GM19193 (cell line): ENCODE measurements around the gene RHBDD1.

ENCODE experiments used
- POLR2A ChIP-seq: IDR thresholded peaks from 4 replicates; pipeline ENCODE4 v1.6.1; 2011; ENCODE audit not compliant: insufficient read depth, insufficient read length; ENCODE audit errors: extremely low read depth

RHBDD1 gene

DNA sequence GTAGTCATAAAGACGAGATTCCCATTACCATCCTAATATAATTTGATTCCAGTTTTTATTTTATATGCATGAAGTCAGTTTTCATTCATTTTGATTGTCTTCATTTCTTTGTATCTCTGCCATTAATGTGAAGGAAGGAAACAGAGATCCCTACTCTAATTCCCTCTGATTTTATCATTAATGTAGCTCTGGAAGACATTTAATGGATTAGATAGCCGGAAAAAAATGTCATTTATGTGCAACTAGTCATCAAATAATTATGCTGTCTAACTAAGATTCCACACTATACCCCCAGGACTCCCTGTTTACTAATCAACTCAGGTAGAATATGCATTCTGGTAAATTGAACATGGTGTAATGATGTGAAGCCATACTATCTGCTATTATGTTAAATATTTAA, 19.9 kb downstream of the RHBDD1 start:
- no peak for TF ChIP-seq POLR2A

DNA sequence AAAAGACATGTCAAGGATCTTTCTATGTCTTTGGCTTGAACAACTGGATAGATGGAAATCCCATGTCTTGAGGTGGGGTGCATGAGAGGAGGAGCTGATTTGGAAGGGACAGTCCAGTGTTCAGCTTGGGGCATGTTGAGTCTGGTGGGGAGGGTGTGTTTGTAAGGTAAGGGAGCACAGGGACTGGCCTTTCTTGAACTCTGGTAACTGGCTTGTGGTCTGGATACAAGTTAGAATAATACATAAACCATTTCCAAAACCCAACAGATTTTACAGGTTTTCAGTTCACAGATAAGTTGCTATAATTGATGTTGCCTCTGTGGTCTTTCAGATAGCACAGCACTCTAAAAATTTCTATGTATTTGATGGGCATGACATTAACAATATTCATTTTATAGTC, 24.2 kb downstream of the RHBDD1 start:
- no peak for TF ChIP-seq POLR2A

DNA sequence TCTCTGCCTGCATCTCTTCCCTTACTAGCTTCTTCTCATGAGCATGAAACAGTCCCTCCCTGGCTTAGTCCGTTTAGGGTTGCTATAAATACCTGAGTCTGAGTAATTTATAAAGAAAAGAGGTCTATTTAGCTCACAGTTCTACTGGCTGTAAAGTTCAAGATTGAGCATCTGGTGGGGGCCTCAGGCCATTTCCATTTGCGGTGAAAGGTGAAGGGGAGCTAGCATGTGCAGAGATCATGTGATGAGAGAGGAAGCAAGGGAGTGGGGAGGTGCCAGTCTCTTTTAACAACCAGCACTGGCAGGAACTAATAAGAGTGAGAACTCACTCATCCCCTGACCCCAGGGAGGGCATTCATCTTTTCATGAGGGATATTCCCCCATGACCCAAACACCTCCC, 26.8 kb downstream of the RHBDD1 start:
- no peak for TF ChIP-seq POLR2A

DNA sequence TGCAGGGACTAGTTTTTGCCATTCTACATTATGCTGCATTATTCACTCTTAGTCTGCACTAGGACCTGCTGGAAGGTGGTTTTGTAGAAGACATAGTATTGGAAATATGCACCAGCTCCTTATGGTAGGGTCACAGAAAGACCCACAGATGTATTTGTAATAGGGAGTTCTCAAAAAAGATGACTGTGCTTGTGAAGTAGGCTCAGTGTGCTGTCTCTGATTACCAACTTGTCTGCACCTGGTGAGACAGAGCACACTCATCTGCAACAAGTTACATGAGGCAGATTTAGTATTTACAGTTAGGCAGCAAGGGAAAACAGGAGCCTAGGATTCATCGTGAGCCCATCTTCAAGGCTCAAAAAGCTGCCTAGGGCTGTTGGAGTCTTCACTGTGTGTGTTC, 29.4 kb downstream of the RHBDD1 start:
- TF ChIP-seq POLR2A: no peak

DNA sequence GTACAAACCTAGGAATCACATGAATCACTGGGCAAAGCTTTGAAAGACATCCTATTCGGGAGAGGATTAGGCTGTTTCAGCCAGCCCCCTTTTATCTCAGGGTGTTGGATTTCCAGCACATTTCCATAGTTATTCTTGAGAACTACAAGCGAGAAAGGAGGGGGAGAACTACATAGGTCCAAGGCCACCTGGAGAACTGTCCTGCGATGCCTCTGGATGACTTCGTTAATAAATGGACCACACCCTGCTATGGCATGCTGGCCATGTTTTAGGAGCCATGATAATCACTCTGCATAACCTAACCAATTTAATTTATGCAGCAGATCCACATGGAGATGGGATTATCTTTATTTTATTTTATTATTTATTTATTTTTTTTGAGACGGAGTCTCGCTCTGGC, 29.9 kb downstream of the RHBDD1 start:
- no peak for TF ChIP-seq POLR2A

DNA sequence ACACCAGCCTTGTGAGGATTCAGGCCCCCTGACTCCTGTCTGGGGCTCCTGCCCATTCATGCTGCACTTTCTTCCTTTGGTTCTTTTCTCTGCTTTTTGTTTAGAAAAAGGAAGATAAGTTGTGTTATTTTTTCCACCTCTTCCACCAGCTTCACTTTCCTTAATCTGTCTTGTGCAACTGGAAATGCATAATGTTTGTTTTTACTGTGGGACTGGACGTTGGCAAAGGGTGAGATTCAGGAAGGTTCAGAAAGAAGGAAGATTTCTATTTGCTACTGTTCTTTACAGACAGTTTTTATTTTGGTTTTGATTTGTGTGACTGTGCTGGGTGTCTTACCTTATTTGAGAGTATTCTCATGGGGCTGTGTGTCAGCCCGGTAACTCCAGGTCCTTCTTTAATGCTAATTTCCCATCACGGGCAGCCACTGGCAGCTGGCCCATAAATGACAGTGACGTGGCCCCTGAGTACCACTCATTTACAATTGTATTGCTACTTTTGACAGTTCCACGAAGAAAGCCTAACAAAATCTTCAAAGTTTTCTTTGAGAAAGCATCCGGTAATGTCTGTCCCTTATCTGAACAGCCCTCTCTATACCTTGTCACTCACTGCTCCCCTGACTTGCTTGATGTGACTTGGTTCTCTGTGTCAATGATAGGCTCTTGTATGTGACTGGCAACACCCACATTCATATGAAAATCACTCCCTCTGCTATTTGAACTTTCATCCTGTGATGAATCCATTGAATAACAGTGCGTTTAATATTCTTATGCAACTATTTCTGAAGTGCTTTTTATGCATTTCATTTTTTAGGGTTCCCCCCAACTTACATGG, 32.7 kb downstream of the RHBDD1 start:
- no peak for TF ChIP-seq POLR2A

DNA sequence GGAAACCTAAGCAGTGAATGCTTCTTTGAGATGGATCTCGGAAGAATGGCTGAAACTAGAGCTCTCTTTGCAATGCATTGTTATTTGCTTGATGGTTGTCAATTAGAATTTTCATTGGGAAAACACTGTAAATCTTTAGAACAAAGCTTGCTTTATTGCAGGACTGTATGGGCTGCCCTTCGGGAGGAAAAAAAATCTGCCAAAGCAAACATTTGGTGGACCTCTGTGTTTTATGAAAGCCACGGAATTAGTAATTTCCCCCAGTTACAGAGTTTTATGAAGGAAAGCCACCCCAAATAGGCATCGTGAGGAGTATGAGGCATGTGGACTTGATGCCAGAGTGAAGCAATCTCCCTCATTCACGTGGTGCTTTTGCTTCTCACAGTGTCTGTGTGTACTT, 33.5 kb downstream of the RHBDD1 start:
- TF ChIP-seq POLR2A: no peak

DNA sequence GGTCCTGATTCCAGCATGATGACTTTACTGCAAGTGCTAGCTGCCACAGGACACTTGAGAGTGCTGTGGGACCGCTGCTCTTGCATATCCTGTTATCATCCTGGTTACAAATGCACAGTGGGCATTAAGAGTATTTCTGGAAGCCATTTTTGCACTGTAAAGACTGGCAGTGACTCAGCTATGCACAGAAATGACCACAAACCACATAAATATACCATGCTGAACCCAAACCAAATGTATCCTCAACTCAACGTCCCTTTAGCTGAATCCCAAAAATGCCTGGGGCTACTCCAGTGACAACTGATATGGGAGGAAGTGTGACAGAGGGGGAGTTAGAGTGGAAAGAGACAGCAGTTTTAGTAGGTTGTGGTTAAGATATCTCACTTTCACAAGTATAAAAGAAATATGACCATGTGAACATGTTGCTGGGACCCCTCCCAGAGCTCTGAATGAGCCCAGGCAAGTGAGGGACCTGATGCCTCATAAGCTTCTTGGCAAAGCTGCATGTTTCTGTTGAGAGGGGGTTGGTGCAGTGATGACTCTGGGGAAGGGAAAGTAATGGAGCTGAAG, 37.3 kb downstream of the RHBDD1 start:
- TF ChIP-seq POLR2A: no peak

DNA sequence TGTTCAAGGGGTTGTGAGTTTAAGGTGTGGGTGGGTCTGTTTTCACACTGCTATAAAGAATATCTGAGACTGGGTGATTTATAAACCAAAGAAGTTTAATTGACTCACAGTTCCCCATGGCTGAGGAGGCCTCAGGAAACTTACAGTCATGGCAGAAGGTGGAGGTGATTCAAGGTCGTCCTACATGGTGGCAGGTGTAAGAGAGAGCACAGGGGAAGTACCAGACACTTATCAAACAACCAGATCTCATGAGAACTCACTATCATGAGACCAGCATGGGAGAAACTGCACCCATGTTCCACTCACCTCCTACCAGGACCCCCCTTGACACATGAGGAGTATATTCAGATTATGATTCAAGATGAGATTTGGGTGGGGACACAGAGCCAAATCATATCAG, 38.0 kb downstream of the RHBDD1 start:
- no peak for TF ChIP-seq POLR2A

DNA sequence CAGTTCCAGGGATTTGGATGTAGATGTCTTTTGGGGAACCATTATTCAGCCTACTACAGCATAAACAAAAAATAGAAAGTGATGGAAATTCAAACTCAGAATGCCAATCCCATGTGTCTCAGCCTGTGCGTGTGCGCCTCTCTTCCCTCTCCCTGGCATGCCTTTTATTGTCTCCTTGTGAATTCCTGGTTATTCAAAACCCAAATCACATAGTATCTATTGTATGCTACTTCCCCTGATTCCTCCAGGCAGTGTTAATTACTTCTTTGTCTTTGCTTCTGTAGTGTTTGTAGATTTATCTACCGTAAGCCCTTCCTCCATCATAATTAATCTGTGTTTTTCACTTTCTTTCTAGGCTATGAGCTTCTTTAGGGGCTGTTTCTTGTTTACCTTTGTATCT, 38.9 kb downstream of the RHBDD1 start:
- no peak for TF ChIP-seq POLR2A

DNA sequence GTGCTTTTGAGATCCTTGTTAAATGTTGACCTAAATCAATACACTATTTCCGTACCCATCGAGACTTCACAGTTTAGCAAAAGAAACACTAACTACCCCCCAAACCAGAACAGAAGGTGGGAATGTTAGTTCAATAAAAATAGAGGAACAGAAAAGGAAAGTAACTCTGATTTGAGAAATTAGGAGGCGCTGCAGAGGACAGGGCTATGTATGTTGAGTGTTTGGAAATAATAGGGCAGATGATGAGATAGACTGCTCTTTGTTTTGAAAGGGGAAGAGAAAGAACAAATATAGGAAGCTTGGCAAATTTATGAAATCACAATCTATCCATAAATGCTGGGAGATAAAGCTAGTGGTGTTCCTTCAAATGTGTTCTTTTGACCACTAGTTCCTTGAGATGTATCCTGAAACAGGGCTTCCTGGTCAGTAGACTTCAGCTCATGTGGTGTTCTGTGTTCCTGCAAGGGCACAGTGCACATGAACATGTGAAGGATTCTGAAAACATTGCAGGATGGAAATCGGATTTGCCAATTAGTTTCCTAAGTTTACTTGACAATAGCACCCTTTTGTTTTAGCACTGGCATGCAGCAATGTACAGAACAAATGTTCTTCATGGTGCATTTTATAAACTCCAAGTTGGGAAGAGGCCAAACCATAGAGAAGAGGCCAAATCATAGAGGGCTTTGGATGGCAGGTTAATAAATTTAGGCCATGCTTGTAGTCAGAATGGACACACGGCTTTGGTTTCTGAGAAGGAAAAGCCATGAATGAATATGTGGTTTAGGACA, 39.8 kb downstream of the RHBDD1 start:
- no peak for TF ChIP-seq POLR2A

DNA sequence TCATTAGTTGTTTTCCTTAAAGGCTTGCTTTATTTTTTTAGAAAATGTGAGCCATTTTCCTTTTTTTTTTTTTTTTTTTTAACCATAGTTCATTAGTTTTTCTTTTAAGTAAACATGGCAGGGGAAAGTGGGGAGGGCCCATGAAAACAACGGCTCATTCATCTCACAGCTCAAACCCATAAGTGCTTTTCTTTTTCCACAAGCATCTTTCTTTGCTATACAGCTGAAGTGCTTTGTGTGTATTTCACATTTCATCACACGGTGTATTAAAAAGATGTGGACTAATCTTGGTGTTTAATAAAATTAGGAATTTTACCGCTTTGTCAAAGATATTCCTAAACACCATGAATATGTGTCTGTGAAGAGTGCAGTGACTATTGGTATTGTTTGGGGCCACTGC, 41.6 kb downstream of the RHBDD1 start:
- TF ChIP-seq POLR2A: no peak

DNA sequence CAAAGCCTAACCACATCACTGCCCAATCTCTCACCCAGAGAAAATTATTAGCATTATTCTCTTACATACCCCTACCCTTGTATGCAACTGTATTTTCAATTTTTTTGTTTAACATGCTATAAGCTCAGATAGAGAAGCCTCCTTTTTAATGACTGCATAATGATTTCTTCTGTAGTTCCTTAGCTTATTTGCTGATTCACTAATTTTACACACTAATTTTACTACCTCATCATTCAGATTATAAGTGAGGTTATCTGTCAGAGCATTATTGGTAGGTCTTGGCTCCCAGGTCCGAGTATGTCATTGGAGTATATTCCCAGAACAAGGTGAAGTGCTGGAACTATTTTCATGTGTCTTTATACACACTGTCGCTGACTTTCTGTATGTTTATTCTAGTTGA, 45.4 kb downstream of the RHBDD1 start:
- TF ChIP-seq POLR2A: no peak

DNA sequence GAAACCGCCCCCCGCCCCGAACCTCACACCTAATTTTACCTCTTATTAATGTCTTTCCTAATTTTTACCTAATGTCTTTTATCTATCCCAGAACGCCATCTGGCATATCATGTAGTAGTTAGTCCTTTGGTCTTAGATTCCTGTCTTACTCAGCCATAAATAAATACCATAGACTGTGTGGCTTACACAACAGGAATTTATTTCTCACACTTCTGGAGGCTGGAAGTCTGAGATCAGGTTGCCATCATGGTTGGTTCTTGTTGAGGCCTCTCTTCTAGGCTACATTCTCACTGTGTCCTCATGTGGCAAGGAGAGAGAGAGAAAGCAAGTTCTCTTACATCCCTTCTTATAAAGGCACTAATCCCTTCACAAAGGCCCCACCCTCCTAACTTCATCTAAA, 46.8 kb downstream of the RHBDD1 start:
- no peak for TF ChIP-seq POLR2A

DNA sequence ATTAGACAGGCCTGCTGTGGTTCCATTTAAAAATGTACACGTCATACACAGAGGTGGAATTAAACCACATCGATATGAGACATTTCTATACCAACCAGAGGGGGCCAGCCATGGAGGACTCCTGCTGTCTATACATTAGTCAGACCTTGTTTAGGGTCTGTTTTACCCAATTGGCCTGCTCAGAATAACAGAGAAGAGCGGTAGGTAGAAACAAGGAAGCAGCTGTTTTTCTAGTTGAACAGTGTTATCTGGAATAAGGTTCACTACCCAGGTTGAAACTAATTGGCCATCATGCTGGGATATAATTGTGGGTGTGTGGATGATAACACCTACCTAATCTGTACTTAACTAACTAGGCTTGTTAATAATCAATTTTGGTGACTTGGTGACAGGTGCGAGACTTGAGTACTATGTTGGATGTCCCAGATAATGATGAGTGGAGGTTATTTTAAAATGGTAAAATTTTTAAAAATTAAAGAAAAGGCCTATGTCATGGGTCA, 47.5 kb downstream of the RHBDD1 start:
- TF ChIP-seq POLR2A: no peak
